ENCODE measurements around the gene ICA1. TPM values are rescaled to one million over a fixed set of nuclear protein-coding genes. Genes with fewer than 3 reads are reported as not detected.

The ICA1 gene
- total RNA-seq, 1 experiment from 2014 or later = 3.2 TPM

GRCh38 chr7:8210845-8211724 lies 50.9 kb downstream of the ICA1 start:
- Histone ChIP-seq H3K4me1 (ENCODE audit: insufficient read depth, low read length) (no peaks in the 10 kb centered on the region), H2AFZ (ENCODE audit: low read length) (no peak overlapping the region), H3K9me2 (replicated peaks; ENCODE audit: low read length) (no peaks in the 10 kb centered on the region), H3K27ac (ENCODE audit: low read length) (no peak overlapping the region), H3K9ac (ENCODE audit: low read length) (no peak overlapping the region), H3K4me3 (ENCODE audit: low read length) (no peak overlapping the region), H3K79me2 (ENCODE audit: low read length) (no peaks in the 10 kb centered on the region), H3F3A (ENCODE audit: low read length, unreplicated experiment) (no peaks in the 10 kb centered on the region), H3K4me2 (ENCODE audit: low read length) (no peak overlapping the region), H3K27me3 (ENCODE audit: low read length) (no peaks in the 10 kb centered on the region), H3K36me3 (ENCODE audit: low read depth, low read length) (no peaks in the 10 kb centered on the region), H3K9me3 (ENCODE audit: low read length) (no peaks in the 10 kb centered on the region), H4K20me1 (ENCODE audit: low read length) (no peaks in the 10 kb centered on the region)
- TF ChIP-seq EZH2phosphoT487 (IDR thresholded peaks at IDR 0.05; ENCODE audit: borderline replicate concordance, low read length) (no peak), EZH2 (IDR thresholded peaks at IDR 0.05; ENCODE audit: low read length, unreplicated experiment) (no peak), CTCF (conservative IDR thresholded peaks at IDR 0.05; ENCODE audit: low read depth, low read length) (no peak)
- intact Hi-C loops (cut with micrococcal nuclease) = no loop called here
- BruUV-seq (replicated peaks) = no TSS peak
- no peak for ATAC-seq
- POLR2A ChIA-PET (ENCODE audit: unreplicated experiment) = no interaction called here
- CTCF ChIA-PET = no interaction called here
- no peak for DNase-seq

- CTCF ChIA-PET = no interaction called here
- no peaks in the 10 kb centered on the region for H3K36me3 ChIP-seq (ENCODE audit: low read depth, low read length)
- DNase-seq = no peak
Observed at GRCh38 chr7:8209353-8209752, 52.6 kb downstream of the ICA1 start.

More at GRCh38 chr7:8209353-8209752, 52.6 kb downstream of the ICA1 start:
- ATAC-seq = no peak
- Histone ChIP-seq H3K9ac (ENCODE audit: low read length) (no peak overlapping the region), H3K9me2 (replicated peaks; ENCODE audit: low read length) (no peaks in the 10 kb centered on the region), H3K27ac (ENCODE audit: low read length) (no peak overlapping the region), H3K27me3 (ENCODE audit: low read length) (no peaks in the 10 kb centered on the region), H3F3A (ENCODE audit: low read length, unreplicated experiment) (no peaks in the 10 kb centered on the region), H3K4me2 (ENCODE audit: low read length) (no peak overlapping the region), H3K4me3 (ENCODE audit: low read length) (no peak overlapping the region), H3K79me2 (ENCODE audit: low read length) (no peaks in the 10 kb centered on the region), H3K4me1 (ENCODE audit: insufficient read depth, low read length) (no peaks in the 10 kb centered on the region), H2AFZ (ENCODE audit: low read length) (no peak overlapping the region), H4K20me1 (ENCODE audit: low read length) (no peaks in the 10 kb centered on the region), H3K9me3 (ENCODE audit: low read length) (no peaks in the 10 kb centered on the region)
- no TSS peak for BruUV-seq (replicated peaks)
- POLR2A ChIA-PET (ENCODE audit: unreplicated experiment) = no interaction called here
- TF ChIP-seq EZH2 (IDR thresholded peaks at IDR 0.05; ENCODE audit: low read length, unreplicated experiment) (no peak), CTCF (conservative IDR thresholded peaks at IDR 0.05; ENCODE audit: low read depth, low read length) (no peak)
- intact Hi-C loops (cut with micrococcal nuclease) = no loop called here

All from PC-3 (cell line).